ENCODE measurements around the gene SCAPER. TPM values are rescaled to one million over a fixed set of nuclear protein-coding genes. Genes with fewer than 3 reads are reported as not detected.

The SCAPER gene
- total RNA-seq, 1 experiment from 2014 or later: 7.4 TPM

DNA sequence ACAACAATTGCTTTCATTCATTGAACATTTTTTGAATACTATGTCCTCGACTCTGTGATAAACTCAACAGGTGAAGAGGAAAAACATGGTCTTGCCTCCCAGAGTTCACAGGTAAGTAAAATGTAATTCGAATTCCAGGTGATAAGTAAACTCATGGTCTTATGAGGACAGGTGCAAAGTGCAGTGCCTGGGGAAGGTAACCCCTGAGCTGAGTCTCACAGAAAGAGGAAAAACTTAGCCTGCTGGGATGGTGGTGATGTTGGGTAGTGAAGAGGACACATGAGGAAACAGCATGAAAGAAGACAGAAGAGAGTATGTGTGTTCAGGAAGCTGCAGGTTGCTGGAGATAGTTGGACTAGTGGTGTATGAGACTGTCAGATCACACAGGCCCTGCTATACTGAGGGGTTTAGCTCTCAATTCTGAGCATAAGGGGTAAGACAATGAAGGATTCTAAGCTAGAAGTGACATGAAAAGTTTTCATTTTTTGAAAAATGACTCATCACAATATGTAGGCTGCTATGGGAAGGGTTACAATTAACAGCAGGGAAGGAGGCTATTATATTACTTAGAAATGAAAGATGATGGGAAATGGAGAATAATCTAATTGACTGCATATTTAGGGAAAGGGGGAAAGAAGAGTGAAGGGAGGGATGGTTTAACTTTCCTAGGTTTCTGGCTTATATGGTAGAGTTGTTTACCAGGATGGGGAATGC lies 457.3 kb downstream of the SCAPER start:
- H3K14ac ChIP-seq (ENCODE audit: insufficient read depth, low read length): no peak overlapping the region
- Mint-ChIP-seq H3K36me3 (ENCODE audit: insufficient read depth in 1 of 3, low read depth in 3 of 3) (no peaks in the 10 kb centered on the region), H3K9me3 (no peaks in the 10 kb centered on the region), H3K27ac (no peak overlapping the region), H3K4me3 (no peak overlapping the region), H3K4me1 (no peaks in the 10 kb centered on the region), H3K27me3 (ENCODE audit: low read depth) (no peaks in the 10 kb centered on the region; the same call in 1 of the 2 replicates)
- DNase-seq: no peak
- H3K4me1 ChIP-seq (ENCODE audit: insufficient read depth, low read length): no peaks in the 10 kb centered on the region
- no peak overlapping the region for H2BK15ac ChIP-seq (ENCODE audit: low read depth, low read length)
- no peak overlapping the region for H2BK12ac ChIP-seq (ENCODE audit: insufficient read length, low read depth, low read length)
- no peaks in the 10 kb centered on the region for H3K23me2 ChIP-seq (ENCODE audit: insufficient read length, low read depth, low read length, poor library complexity, severe bottlenecking)
- no peak overlapping the region for H2AFZ ChIP-seq (ENCODE audit: low read length)
- no peak overlapping the region for H3K18ac ChIP-seq (ENCODE audit: insufficient read length, low read depth, low read length)
- no peaks in the 10 kb centered on the region for H3K79me2 ChIP-seq (ENCODE audit: insufficient read depth, low read length)
- H3K23ac ChIP-seq (ENCODE audit: insufficient read length, low read depth, low read length): no peak overlapping the region
- H3K27me3 ChIP-seq (ENCODE audit: insufficient read depth, low read length): no peaks in the 10 kb centered on the region
- no CpG with 5 or more reads among the region's 2 CpGs for WGBS (ENCODE audit: extremely low coverage, insufficient read length, low lambda C conversion rate)
- H4K91ac ChIP-seq (ENCODE audit: insufficient read length, low read depth, low read length): no peak overlapping the region
- H3K56ac ChIP-seq (ENCODE audit: insufficient read length, low read depth, low read length): no peak overlapping the region
- no peaks in the 10 kb centered on the region for H4K20me1 ChIP-seq (ENCODE audit: control insufficient read depth, insufficient read depth, insufficient read length)
- no peak overlapping the region for H3K4ac ChIP-seq (ENCODE audit: low read depth, low read length)
- no peak overlapping the region for H4K8ac ChIP-seq (replicated peaks; ENCODE audit: insufficient read length, low read depth, low read length)
- H3T11ph ChIP-seq (ENCODE audit: low read length): no peak overlapping the region
- no peak overlapping the region for H2BK120ac ChIP-seq (ENCODE audit: low read depth, low read length, poor library complexity, severe bottlenecking)
- no peak overlapping the region for H2AK5ac ChIP-seq (ENCODE audit: insufficient read length, low read length)
- no peak overlapping the region for H2BK20ac ChIP-seq (ENCODE audit: low read depth, low read length, poor library complexity, severe bottlenecking)
- no peaks in the 10 kb centered on the region for H3K9me3 ChIP-seq (ENCODE audit: control insufficient read depth, low read depth, low read length)
- no peak overlapping the region for H4K5ac ChIP-seq (ENCODE audit: insufficient read length, low read depth, low read length)
- H3K4me2 ChIP-seq (ENCODE audit: insufficient read depth, insufficient read length, low read length): no peak overlapping the region
- H2BK5ac ChIP-seq (ENCODE audit: insufficient read length, low read length): no peak overlapping the region
- TF ChIP-seq, protein P1, sequence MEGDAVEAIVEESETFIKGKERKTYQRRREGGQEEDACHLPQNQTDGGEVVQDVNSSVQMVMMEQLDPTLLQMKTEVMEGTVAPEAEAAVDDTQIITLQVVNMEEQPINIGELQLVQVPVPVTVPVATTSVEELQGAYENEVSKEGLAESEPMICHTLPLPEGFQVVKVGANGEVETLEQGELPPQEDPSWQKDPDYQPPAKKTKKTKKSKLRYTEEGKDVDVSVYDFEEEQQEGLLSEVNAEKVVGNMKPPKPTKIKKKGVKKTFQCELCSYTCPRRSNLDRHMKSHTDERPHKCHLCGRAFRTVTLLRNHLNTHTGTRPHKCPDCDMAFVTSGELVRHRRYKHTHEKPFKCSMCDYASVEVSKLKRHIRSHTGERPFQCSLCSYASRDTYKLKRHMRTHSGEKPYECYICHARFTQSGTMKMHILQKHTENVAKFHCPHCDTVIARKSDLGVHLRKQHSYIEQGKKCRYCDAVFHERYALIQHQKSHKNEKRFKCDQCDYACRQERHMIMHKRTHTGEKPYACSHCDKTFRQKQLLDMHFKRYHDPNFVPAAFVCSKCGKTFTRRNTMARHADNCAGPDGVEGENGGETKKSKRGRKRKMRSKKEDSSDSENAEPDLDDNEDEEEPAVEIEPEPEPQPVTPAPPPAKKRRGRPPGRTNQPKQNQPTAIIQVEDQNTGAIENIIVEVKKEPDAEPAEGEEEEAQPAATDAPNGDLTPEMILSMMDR (conservative IDR thresholded peaks at IDR 0.05): no peak
- H3K27ac ChIP-seq (ENCODE audit: insufficient read length, low read depth, low read length): no peak overlapping the region
- no peaks in the 10 kb centered on the region for H3K79me1 ChIP-seq (ENCODE audit: insufficient read depth, low read depth, low read length, poor library complexity, severe bottlenecking)
- no peak overlapping the region for H3K9ac ChIP-seq (ENCODE audit: extremely low read depth, insufficient read length, low read length)

Measured in H9 (cell line).